HG03095 (cell line): ENCODE measurements around the gene ARHGAP10.
"Not testable (repeated sequence)": the region's sequence is repeated elsewhere in the genome, so short reads cannot be mapped to it uniquely, and the experiment has no call there.

ENCODE experiments used
- ATAC-seq: cut with Tn5 transposase; IDR thresholded peaks from one replicate; pipeline ENCODE4 v1.9.1; 2021; ENCODE audit warnings: moderate library complexity; ENCODE audit not compliant: unreplicated experiment

Gene ARHGAP10

DNA sequence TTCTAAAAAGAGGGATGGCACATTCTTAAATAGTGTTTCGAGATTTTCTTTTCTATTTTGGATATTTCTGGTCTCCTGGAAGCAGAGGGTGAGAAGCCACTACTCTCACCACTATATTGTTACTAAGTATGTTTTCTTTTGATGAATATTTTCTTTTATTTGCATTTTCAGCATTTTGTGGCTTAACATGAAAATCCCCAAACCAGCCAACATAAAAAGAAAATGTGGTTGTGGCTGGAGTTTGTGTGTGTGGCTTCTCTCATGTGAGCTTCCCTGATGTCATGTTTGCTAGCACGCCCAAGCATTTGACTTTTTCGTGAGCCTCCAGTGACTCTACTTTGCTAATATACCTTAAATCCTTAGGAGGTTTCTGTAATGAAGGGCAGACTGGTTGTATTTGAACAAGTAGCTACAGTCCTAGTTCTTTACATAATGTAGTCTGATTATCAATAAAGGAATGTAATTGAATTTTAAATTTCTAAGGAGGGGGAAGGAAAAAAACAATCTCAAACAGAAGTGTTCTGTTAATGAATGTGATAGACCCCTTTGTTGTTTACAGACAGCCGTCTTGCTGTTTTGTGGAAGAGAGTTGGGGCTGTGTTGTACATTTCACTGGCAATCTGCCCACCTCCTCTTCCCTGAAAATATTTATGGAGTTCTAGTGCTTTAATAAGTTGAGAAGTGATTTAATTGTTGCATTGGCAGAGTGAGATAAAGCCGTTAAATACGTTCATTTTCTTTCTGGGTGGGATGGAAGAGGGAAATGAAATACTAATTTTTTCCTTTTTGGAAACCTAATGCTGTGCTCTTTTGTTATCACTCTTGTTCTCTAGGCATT, 114.6 kb downstream of the ARHGAP10 start:
- ATAC-seq, result peak; percentile 81

DNA sequence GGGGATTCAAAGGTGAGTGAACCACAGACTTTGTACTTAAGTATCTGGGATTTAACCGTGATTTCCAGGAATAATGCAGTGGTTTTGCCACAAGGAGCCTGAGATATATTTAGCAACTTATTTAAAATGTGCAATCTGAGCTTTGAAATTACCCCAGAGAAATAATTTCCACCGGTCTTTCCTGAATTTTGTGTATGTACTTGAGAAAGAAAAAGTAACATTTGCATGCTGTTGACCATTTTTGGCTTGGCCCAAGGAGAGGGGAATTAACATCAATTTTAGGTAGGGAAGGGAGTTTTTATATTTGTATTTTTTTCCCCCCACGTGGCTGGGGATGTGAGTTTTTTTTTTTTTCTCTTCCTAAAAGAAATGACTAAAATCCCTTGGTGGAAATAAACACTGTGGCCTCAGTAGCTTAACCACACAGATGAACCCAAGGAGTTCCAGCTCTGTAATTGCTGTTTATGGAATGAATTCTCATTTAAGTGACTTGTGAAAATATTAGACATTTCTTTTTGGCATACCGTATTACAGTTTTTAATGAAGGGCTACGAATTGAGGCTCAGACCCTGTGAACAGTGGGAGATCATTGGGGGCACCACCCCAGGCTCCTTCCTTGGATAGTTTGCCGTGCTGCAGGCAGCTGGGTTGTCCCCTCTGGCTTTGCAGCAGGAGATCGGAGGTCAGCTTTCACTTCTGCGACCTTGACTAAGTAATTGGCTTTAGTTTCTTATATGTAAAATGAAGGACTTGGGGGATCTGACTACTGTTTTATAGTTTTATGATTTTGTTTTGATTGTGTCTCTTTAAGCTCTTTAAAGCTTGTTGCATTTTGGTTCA, 116.1 kb downstream of the ARHGAP10 start:
- ATAC-seq, result no peak

DNA sequence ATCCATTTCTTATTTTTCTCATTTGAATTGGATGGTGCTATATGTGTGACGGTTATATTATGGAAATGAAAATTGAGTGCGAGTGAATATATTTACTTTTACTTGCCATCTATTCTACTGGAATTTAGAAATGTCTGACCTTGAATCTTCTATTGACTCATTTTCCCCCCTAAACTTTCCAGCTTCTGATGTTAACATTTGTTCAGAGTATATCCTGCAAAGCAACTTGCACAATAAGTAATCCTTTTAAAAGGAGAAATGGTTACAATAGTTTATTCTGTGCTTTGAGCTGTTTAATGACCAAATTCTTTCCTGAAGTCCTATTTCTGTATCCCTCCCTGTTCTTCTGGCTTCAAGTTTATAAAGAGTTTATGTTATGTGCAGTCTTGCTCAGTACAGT, 116.7 kb downstream of the ARHGAP10 start:
- no peak for ATAC-seq

DNA sequence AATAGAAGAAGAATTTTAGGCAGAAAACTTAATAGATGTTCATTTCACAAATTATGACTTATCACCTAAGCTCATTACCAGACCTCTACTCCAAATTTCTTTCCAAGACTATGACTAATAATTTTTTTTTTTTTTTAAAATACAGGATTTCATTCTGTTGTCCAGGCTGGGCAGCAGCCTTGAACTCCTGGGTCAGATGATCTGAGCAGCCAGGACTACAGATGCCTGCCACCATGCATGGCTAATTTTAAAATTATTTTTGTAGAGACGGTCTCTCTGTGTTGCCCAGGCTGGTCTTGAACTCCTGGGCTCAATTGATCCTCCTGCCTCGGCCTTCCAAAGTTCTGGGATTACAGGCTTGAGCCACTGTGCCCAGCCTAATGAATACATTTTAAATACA, 119.2 kb downstream of the ARHGAP10 start:
- no peak for ATAC-seq

DNA sequence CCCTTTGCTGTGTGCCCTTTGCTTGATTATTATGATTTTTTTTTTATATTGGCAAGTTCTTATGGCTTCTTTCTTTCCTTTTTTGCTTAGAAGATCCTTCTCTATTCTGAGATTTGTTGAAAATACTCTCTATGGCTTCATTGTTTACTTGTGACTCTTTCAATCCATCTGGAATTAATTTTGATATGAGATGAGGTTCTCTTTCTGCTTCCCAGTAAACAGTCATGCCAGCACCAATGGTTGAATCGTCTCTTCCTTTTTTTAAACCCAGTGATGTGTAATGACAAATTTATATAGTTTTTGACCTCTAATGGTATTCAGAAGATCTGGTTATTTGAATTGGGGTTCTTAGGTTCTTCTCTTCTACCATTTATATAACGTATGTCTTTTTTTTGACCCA, 121.8 kb downstream of the ARHGAP10 start:
- no peak for ATAC-seq

DNA sequence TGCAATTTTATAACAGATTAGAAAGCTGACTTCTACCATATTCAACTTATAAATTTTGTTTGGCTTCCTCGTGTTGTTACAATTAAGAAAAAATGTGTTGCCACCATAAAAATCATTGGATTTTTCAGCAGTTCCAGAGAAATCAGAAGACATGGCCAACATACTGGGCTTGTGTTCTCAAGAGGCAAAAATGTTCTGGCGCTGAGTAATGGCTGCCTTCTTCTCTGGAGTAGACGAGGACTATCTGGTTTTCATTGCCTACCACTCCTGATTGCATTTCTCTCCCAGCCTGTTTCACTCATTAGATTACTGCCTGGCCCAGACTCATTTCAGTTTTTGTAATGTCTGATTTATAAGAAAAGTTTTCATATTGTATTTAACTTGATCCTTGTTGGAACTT, 122.3 kb downstream of the ARHGAP10 start:
- no peak for ATAC-seq

DNA sequence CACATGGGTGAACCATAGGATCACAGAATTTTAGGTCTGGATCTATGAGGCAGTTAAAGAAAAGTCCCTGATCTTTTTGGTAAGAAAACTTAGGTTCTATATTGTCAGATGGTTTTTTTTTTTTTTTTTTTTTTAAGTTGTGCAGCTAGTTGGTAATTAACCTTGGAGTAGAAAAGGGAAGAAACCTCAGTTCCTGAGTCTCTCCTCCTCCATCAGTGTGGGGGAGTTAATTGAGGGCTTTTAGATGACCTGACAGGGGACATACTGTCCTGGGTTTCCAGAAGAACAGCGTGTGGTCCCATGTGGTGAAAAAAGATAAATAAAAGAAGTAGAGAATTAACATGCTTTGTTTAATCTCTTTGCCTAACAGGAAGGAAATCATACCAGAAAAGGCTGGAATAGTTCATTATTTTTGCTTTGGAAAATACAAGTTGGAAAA, 123.7 kb downstream of the ARHGAP10 start:
- ATAC-seq, result no peak

DNA sequence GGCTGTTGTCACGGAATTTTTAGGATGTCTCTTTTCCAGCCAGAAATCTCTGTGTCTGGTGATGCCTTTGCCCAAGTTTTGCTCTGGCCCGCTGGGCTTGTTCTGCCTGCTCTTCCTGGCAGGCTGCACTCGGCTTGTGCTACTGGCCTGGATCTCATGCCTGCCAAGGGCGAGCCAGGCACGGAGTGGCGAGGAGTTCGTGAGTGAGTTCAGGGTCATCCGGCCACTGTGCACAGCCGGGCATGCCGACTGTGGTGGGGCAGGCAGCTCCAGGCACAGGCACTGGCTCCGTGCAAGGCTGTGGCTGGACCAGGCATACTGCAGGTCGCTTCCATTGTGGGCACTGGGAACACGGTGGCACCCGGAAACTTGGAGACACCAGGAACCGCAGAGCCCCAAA, 129.1 kb downstream of the ARHGAP10 start:
- no peak for ATAC-seq

DNA sequence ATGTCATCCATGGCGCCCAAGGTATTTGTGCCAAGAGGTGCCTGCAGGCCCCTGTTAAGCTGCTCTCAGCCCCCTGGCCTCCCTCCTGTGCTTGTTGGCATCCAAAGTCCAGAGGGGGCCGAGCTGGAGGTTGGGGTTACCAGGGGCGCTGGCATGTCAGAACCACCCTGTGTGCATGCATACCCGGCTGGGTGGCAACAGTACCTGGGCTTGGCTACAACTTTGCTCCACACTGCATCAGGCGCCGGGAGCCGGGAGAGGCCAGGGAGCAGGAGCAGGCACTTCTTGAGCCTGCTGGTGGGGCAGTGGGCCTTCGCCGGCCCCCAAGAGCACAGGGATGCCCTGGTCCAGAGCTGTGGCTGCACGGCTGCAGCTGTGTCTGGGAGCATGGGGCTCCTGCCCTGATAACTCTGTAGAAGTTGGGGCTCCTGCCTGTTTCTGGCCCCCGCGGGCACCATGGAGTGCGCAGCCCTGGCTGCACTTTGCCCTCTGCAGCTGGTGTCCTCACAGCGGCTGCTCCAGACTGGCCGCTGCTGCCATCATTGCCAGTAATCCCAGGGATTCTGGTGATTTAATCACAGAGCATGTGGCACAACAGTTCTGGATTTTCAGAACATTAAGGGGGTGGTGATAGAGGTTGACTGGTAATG, 130.3 kb downstream of the ARHGAP10 start:
- no peak for ATAC-seq

DNA sequence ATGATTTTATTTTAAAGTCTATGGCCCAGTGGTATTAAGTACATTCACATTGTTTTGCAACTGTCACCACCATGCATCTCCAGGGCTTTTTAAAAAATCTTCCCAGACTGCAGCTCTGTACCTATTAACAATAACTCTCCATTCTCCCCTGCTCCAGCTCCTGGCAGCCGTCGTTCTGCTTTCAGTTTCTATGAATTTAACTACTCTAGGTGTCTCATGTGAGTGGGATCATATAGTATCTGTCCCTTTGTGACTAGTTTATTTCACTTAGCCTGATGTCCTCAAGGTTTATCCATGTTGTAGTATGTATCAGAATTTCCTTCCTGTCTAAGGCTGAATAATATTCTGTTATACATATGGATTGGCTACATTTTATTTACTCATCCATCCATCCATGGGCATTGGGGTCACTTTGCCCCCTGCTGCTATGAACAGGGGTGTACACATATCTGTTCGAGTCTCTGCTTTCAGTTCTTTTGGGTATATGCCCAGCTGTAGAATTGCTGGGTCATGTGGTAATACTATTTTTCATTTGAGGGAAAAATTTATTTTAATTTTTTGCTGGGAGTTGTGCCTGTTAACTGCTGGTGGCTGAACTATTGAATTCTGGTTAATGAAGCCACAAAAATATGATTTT, 131.3 kb downstream of the ARHGAP10 start:
- ATAC-seq, result peak; percentile 48

DNA sequence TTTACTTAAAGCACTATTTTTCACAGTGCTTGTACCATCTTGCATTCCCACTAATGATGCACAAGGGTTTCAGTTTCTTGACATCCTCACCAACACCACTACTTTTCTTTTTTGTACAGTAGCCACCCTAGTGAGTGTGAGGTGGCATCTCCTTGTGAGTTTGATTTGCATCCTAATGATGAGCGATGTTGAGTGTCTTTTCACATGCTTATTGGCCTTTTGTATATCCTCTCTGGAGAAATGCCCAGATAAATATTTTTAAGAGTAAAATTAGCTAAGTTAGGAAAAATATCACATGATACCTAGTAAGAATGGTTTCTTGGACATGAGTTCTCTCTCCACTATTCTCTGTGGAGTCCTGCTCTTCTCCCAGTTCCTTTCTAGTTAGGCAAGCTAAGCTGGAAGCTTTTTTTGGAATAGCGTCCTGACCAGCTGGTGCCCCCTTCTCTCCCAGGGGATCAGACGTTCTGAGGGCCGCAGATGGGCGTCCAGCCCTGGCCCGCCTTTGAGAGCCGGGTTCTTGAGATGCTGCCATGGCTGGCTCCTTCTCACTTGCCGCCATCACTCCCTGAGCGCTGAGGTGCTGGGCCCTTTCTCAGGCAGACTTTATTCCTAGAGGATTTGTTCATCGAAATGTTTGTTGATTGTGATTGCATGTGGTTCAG, 132.1 kb downstream of the ARHGAP10 start:
- no peak for ATAC-seq

DNA sequence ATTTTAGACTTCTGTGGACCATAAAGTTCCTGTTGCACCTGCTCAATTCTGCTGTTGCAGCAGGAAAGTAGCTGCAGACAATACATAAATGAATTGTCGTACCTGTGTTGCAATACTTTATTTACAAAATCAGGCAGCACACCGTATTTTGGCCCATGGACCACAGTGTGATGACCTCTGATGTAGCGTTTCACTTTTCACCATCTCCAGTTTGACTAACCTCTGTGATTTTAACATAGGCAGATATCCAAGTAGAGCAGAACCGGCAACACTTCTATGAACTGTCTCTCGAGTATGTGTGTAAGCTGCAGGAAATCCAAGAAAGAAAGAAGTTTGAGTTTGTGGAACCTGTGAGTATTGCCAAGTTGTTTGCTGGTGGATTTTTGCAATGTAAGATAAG, 132.7 kb downstream of the ARHGAP10 start:
- no peak for ATAC-seq

DNA sequence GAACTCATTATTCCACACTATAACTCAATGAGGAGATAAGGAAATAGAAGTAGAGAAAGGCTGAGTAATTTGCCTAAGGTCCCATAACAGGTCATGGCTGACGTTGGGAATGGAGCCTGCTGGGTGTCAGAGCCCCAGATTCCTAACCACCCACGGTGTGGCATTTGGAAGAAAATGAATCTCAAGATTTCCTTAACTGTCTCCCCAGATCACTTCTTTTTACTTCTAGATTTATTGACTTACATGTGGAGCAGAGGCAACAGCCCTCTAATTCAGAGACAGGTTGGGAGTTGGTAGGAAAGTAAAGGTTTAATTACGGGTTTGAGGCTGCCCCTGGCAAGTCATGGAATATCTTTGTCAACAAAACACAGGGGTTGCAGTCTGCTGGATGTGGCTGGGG, 134.0 kb downstream of the ARHGAP10 start:
- no peak for ATAC-seq

DNA sequence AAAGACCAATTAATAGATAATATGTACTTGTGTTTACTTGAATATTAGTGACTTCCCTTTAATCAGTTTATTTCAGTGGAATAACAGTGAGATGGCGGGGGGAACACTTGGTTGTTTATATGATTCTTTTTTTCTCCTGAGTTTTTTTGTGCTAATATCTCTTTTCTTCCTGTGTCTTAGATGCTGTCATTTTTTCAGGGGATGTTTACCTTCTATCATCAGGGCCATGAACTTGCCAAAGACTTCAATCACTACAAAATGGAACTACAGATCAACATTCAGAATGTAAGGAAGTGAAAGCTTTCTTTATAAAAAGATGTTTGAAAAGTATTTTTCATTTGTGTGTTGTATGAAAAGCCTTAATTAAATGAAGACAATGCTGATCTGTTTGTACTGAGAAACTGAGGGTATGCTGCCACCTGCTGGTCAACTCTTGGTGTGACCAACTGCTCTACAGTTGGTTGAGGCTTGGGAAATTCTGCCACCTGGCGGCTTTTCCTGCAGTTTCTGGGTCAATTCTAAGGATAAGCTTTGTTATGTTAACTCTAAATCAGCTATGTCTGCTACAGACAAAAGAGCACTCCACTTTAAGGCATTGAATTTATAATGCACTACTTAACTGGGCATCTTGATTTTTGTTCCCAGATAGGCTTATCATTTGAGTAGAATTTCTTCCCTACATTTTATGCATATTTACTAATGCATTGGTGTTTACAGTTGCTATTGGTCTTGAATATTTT, 134.8 kb downstream of the ARHGAP10 start:
- peak; percentile 71 for ATAC-seq

DNA sequence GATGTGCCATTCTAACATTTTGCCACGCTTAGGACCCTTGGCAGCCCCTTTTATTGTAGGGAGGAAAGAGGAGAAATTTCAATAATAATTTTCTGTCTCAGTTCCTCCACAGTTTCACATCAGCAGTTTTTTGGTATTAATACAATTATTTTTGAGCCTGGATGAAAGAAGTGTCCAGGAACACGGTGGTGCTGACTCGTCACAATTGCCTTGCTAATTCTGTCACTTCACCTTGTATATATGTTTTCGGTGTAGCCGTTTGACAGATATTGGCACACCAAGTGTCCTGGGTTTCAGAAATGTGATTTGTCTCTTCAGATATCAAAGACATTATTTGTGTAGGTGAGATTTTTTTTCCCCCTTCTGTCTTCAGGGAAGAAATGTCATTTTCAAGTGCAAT, 142.2 kb downstream of the ARHGAP10 start:
- ATAC-seq, result no peak

DNA sequence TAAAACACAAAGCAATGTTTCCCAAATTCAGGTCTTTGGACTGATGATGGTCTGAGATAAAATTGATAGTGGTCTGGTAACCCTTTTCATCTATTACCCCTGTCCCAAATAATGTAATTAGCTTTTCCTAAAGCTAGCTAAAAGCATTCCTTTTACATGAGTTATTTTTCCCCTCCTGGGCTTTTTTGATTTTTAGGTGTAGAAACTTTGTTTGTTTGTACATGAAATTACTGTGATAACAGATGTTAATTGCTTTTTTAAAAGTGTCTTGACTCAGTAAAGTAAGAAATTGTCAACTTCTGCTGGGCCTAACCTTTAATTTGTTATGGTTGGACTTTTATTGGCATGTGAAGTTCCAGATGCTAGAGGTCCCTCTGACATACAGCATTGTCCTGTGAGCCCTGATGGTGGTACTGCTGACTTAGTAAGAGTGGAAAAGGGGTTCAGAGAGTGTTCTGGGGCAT, 145.5 kb downstream of the ARHGAP10 start:
- ATAC-seq, result no peak

DNA sequence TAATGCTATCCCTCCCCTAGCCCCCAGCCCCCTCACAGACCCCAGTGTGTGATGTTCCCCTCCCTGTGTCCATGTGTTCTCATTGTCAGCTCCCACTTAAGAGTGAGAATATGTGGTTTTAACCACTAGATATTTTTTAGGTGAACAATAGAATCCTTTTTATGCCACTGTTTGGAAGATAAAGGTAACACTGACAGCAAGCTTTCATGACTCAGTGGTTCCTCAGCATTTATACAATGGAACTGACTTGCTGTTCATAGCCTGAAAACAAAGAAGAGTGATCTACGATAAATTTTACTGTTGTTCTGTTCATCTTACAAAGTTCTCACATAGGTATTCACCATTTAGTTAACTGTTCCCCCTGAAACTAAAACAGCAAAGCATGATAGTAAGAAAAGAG, 147.8 kb downstream of the ARHGAP10 start:
- no peak for ATAC-seq

DNA sequence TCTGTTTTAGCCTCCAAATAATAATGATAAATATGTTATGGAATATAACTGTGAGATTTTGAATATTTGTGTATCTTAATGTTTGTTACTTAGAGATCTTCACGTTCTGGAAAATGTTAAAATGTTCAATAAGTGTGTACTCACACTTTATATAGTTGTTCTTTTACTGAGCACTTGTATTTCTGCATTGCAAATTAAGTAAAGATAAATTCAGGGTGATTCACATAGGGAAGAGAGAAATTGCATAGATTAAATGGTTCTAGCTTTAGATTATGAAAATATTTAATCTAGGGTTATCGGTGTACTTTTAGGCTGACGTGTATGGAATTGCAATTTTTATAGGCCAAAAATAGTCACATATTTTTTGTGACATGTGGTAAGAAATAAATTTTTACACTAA, 148.6 kb downstream of the ARHGAP10 start:
- no peak for ATAC-seq

DNA sequence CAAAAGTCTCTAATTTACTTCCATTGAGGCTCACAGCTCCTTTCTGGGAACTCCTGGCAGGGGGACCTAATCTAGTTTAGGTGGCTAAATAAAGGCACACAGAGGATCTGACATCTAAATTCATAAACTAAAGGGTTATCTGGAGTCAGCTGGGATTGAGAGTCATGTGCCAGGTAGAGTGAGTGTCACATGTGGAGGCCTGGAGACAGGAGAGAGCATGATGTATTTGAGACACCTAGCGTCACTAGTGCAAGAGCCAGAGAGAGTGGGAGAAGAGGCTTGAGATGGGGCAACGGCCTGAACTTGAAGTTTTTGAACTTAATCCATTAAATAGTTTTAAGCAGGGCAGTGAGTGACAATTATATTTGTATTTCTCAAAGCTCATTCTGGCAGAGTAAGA, 152.6 kb downstream of the ARHGAP10 start:
- ATAC-seq, result no peak

DNA sequence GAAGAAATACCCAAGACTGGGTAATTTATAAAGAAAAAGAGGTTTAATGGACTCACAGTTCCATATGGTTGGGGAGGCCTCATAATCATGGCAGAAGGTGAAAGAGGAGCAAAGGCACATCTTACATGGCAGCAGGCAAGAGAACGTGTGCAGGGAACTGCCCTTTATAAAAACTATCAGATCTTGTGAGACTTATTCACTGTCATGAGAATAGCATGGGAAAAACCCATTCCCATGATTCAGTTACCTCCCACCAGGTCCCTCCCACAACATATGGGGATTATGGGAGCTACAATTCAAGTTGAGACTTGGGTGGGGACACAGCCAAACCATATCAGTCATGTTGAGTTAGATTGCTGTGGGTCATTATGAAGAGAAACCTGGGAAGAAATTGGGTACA, 153.3 kb downstream of the ARHGAP10 start:
- not testable (repeated sequence) for ATAC-seq
